ENCODE data around the gene BCAS3. TPM values are rescaled to one million over a fixed set of nuclear protein-coding genes. Genes with fewer than 3 reads are reported as not detected.

Gene BCAS3
- total RNA-seq, 2 donors from 2014 or later: 28.0 to 37.7 TPM

DNA sequence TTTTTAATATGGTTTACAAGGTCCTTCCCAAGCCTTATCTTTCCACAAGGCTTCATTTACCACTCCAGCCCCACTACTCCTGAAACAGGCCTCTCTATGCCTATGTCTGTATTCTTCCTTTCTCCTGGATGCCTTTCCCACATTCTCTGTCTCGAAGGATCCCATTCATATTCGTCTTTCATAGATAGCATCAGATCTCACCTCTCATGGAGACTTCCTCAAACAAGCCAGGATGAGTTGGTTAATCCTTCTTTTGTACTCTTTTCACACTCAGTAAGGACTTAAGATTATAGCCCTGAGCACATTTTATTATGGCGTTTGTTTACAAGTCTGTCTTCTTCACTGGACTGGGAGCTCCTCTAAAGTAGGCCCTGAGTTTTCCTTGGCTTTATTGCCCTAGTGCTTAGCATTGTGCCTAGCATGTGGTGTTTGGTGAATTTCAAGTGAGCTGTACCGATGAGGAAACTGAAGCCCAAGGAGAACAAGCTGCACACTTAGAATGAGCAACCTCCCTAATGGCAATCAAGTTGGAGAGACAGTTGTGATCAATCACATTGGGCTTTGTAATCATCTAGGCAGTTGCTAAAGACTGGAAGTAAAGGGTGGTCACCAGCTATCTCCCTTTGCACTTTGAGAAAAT, 764.6 kb downstream of the BCAS3 start:
- Mint-ChIP-seq H3K27me3 (ENCODE audit: insufficient read depth) (peaks cover 44% of the 10 kb centered on the region), H3K36me3 (ENCODE audit: low read depth) (no peaks in the 10 kb centered on the region), H3K27ac (no peak overlapping the region), H3K4me3 (no peak overlapping the region), H3K4me1 (peaks cover 10% of the 10 kb centered on the region), H3K9me3 (peaks cover 3% of the 10 kb centered on the region)
- Histone ChIP-seq H3K4me1 (ENCODE audit: control insufficient read depth, insufficient read depth, low read length) (peaks cover 6% of the 10 kb centered on the region), H3K9me3 (ENCODE audit: control insufficient read depth, low read length) (peaks cover 1% of the 10 kb centered on the region), H3K27me3 (ENCODE audit: control insufficient read depth, insufficient read depth, low read length, poor library complexity, severe bottlenecking) (peaks cover 37% of the 10 kb centered on the region), H3K4me3 (ENCODE audit: low read length) (no peak overlapping the region), H3K27ac (ENCODE audit: low read depth, low read length) (no peak overlapping the region), H3K36me3 (ENCODE audit: control insufficient read depth, insufficient read depth, low read length) (no peaks in the 10 kb centered on the region), H3K9ac (ENCODE audit: extremely low read depth, low read length, poor library complexity, severe bottlenecking) (no peak overlapping the region)
- TF ChIP-seq, protein P1, sequence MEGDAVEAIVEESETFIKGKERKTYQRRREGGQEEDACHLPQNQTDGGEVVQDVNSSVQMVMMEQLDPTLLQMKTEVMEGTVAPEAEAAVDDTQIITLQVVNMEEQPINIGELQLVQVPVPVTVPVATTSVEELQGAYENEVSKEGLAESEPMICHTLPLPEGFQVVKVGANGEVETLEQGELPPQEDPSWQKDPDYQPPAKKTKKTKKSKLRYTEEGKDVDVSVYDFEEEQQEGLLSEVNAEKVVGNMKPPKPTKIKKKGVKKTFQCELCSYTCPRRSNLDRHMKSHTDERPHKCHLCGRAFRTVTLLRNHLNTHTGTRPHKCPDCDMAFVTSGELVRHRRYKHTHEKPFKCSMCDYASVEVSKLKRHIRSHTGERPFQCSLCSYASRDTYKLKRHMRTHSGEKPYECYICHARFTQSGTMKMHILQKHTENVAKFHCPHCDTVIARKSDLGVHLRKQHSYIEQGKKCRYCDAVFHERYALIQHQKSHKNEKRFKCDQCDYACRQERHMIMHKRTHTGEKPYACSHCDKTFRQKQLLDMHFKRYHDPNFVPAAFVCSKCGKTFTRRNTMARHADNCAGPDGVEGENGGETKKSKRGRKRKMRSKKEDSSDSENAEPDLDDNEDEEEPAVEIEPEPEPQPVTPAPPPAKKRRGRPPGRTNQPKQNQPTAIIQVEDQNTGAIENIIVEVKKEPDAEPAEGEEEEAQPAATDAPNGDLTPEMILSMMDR (conservative IDR thresholded peaks at IDR 0.05): no peak
- 66 to 73% methylated on average over 4 of the region's 4 CpGs for WGBS, 2 experiments (ENCODE audit: insufficient coverage in 1 of 2, insufficient read length in 1 of 2)
- DNase-seq: peak; percentile 53

Other genes with a start within 250 kb of the BCAS3 start
- 10 to 100 TPM; 25.3 to 28.1 TPM for gene APPBP2, start 151.6 kb upstream of the BCAS3 start, total RNA-seq
- gene PPM1D, start 77.7 kb upstream of the BCAS3 start, total RNA-seq: 10 to 100 TPM in 1 of 2 donors, 1 to 10 TPM in 1; 9.4 to 13.0 TPM